Fibroblast of lung (primary cell): ENCODE results near the gene HMG20B.

Experiments
- EZH2 ChIP-seq: IDR thresholded peaks from 2 replicates; pipeline ENCODE4 v1.5.1; 2012; ENCODE audit warnings: low read length, control low read depth, mild to moderate bottlenecking; ENCODE audit errors: missing control alignments
- TF ChIP-seq, protein P1 (sequence below), 2 donors: IDR thresholded peaks in 1 of 2; conservative IDR thresholded peaks in 1 of 2; 1 replicate in 1 of 2; 2 replicates in 1 of 2; pipeline ENCODE4 v1.5.1; 2011 to 2012; ENCODE audit warnings: low read length in 2 of 2, control low read depth in 1 of 2, inconsistent platforms in 1 of 2, low read depth in 1 of 2, mild to moderate bottlenecking in 1 of 2

DNA sequence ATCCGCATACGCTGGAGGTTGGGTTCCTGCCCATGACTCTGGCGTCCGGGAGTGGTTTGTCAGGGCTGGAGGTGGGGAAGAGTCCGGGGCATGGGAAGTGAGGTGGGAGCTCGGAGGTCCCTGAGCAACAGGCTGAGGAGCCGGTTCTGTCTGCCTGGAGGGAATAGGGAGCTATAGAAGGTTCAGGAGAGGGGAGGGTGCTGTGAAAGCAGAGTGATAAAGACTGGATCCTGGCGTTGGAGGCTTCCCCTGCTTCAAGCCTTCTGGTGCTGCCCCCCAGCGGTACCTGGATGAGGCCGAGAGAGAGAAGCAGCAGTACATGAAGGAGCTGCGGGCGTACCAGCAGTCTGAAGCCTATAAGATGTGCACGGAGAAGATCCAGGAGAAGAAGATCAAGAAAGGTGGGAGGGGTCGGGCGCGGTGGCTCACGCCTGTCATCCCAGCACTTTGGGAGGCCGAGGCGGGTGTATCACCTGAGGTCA is 2.6 kb downstream of the HMG20B start:
- TF ChIP-seq, protein P1, sequence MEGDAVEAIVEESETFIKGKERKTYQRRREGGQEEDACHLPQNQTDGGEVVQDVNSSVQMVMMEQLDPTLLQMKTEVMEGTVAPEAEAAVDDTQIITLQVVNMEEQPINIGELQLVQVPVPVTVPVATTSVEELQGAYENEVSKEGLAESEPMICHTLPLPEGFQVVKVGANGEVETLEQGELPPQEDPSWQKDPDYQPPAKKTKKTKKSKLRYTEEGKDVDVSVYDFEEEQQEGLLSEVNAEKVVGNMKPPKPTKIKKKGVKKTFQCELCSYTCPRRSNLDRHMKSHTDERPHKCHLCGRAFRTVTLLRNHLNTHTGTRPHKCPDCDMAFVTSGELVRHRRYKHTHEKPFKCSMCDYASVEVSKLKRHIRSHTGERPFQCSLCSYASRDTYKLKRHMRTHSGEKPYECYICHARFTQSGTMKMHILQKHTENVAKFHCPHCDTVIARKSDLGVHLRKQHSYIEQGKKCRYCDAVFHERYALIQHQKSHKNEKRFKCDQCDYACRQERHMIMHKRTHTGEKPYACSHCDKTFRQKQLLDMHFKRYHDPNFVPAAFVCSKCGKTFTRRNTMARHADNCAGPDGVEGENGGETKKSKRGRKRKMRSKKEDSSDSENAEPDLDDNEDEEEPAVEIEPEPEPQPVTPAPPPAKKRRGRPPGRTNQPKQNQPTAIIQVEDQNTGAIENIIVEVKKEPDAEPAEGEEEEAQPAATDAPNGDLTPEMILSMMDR (conservative IDR thresholded peaks at IDR 0.05 in 1 of 2, IDR thresholded peaks at IDR 0.05 in 1 of 2; ENCODE audit: low read depth in 1 of 2, low read length in 2 of 2): peak in 1 of 2 donors; percentile 30
- no peak for TF ChIP-seq EZH2
